ENCODE data around the gene PLXNB3.
"Not testable (repeated sequence)": the region's sequence is repeated elsewhere in the genome, so short reads cannot be mapped to it uniquely, and the experiment has no call there.

Gene PLXNB3

GRCh38 chrX:153804621-153805020 is 40.6 kb downstream of the PLXNB3 start:
- Histone ChIP-seq H3K36me3 (ENCODE audit: insufficient read depth, low read depth, low read length) (no peaks in the 10 kb centered on the region), H3K9me3 (ENCODE audit: insufficient read depth, low read depth, low read length) (no peaks in the 10 kb centered on the region), H3K27me3 (ENCODE audit: insufficient read depth, low read length) (no peaks in the 10 kb centered on the region), H3K4me3 (ENCODE audit: low read length) (no peak overlapping the region), H3K9ac (ENCODE audit: low read depth, low read length) (no peak overlapping the region), H3K4me1 (ENCODE audit: insufficient read depth, low read length) (no peaks in the 10 kb centered on the region), H3K27ac (ENCODE audit: low read length) (no peak overlapping the region)

DNA sequence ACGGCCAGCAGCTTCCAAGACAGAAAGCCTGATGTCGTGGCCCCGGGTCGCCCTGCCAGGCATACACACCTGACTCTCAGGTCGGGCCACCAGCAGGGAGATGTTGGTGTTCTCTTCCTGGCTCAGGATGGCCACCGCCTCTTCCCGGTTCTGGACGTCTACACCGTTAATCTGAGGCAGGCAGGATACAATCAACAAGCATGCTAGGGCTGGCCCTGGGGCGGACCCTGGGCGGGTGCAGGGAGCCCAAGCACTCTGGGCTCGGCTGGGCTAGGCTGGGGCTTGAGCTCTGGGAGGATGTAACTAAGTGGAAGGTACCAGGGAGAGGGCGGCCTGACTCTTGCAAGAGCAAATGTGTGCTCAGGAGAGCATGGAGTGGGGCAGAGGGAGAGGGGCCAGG is 41.4 kb downstream of the PLXNB3 start:
- Histone ChIP-seq H3K9me3 (ENCODE audit: insufficient read depth, low read depth, low read length) (no peaks in the 10 kb centered on the region), H3K4me3 (ENCODE audit: low read length) (no peak overlapping the region), H3K4me1 (ENCODE audit: insufficient read depth, low read length) (no peaks in the 10 kb centered on the region), H3K27ac (ENCODE audit: low read length) (no peak overlapping the region), H3K9ac (ENCODE audit: low read depth, low read length) (no peak overlapping the region), H3K27me3 (ENCODE audit: insufficient read depth, low read length) (no peaks in the 10 kb centered on the region), H3K36me3 (ENCODE audit: insufficient read depth, low read depth, low read length) (no peaks in the 10 kb centered on the region)

DNA sequence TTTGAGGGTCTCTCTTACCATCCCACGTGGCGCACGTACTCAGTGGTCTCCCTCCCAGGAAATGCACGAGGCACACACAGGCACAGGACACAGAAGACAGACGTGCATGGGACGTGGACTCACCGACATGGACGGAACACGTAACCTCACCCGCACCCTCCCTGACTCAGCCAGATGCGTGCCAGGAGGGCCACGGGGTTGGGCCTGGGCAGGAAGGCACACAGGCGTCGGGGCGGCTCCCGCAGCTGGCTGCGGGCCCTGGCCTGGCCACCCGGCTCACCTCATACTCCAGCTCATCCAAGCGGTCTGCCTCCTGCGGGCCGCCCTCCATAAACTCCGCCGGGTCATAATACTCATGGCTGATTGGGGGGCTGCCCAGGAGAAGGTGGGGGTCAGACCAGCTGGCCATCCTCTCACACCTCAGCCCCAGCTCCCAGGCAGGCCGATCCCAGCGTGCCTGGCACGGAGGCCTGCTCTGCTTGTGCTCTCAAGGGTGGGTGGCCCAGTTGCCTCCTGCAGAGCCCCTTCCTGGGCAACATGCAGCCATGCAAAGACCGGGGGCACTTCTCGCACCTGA is 43.0 kb downstream of the PLXNB3 start:
- no peaks in the 10 kb centered on the region for H3K9me3 ChIP-seq (ENCODE audit: insufficient read depth, low read depth, low read length)
- no peaks in the 10 kb centered on the region for H3K27me3 ChIP-seq (ENCODE audit: insufficient read depth, low read length)
- no peak overlapping the region for H3K4me3 ChIP-seq (ENCODE audit: low read length)
- H3K9ac ChIP-seq (ENCODE audit: low read depth, low read length), result no peak overlapping the region
- H3K27ac ChIP-seq (ENCODE audit: low read length), result no peak overlapping the region
- H3K4me1 ChIP-seq (ENCODE audit: insufficient read depth, low read length), result no peaks in the 10 kb centered on the region
- no peaks in the 10 kb centered on the region for H3K36me3 ChIP-seq (ENCODE audit: insufficient read depth, low read depth, low read length)

GRCh38 chrX:153807976-153808375 is 43.9 kb downstream of the PLXNB3 start:
- Histone ChIP-seq H3K9me3 (ENCODE audit: insufficient read depth, low read depth, low read length) (no peaks in the 10 kb centered on the region), H3K36me3 (ENCODE audit: insufficient read depth, low read depth, low read length) (no peaks in the 10 kb centered on the region), H3K4me1 (ENCODE audit: insufficient read depth, low read length) (peaks cover 3% of the 10 kb centered on the region; the same call in 1 of the 2 replicates), H3K4me3 (ENCODE audit: low read length) (no peak overlapping the region), H3K9ac (ENCODE audit: low read depth, low read length) (no peak overlapping the region), H3K27ac (ENCODE audit: low read length) (no peak overlapping the region), H3K27me3 (ENCODE audit: insufficient read depth, low read length) (no peaks in the 10 kb centered on the region)

DNA sequence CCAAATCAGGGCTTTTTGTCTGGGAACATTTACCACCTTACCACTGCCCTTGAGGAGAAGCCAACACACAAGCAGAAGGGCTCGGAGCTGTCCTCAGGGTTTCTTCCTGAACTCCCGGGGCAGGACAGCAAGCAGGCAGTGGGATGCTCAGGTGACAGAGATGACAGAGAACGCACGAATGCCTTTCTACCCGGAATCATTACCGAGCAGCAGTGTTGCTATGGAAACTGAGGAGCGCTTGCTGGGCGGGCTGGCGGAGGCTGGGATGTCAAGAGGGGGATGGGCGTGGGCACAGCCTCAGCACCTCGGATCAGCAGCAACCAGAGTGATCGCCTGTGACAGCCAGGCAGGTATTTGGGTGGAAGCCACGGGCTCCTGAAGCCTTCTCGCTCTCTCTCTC is 48.2 kb downstream of the PLXNB3 start:
- H3K9me3 ChIP-seq (ENCODE audit: insufficient read depth, low read depth, low read length), result no peaks in the 10 kb centered on the region
- H3K4me3 ChIP-seq (ENCODE audit: low read length), result no peak overlapping the region
- H3K36me3 ChIP-seq (ENCODE audit: insufficient read depth, low read depth, low read length), result no peaks in the 10 kb centered on the region
- H3K27ac ChIP-seq (ENCODE audit: low read length), result no peak overlapping the region
- peaks cover 13% of the 10 kb centered on the region; the same call in 1 of the 2 replicates for H3K4me1 ChIP-seq (ENCODE audit: insufficient read depth, low read length)
- no peaks in the 10 kb centered on the region for H3K27me3 ChIP-seq (ENCODE audit: insufficient read depth, low read length)
- no peak overlapping the region for H3K9ac ChIP-seq (ENCODE audit: low read depth, low read length)

- Histone ChIP-seq H3K9me3 (ENCODE audit: insufficient read depth, low read depth, low read length) (no peaks in the 10 kb centered on the region), H3K27me3 (ENCODE audit: insufficient read depth, low read length) (no peaks in the 10 kb centered on the region), H3K9ac (ENCODE audit: low read depth, low read length) (no peak overlapping the region), H3K36me3 (ENCODE audit: insufficient read depth, low read depth, low read length) (no peaks in the 10 kb centered on the region), H3K4me1 (ENCODE audit: insufficient read depth, low read length) (peaks cover 13% of the 10 kb centered on the region; the same call in 1 of the 2 replicates), H3K27ac (ENCODE audit: low read length) (no peak overlapping the region), H3K4me3 (ENCODE audit: low read length) (no peak overlapping the region)
These were observed 49.1 kb downstream of the PLXNB3 start for GRCh38 chrX:153813161-153813560.

GRCh38 chrX:153814591-153815315 is 50.7 kb downstream of the PLXNB3 start:
- Histone ChIP-seq H3K4me1 (ENCODE audit: insufficient read depth, low read length) (peaks cover 16% of the 10 kb centered on the region; the same call in 1 of the 2 replicates), H3K36me3 (ENCODE audit: insufficient read depth, low read depth, low read length) (no peaks in the 10 kb centered on the region), H3K27ac (ENCODE audit: low read length) (no peak overlapping the region), H3K9ac (ENCODE audit: low read depth, low read length) (no peak overlapping the region), H3K9me3 (ENCODE audit: insufficient read depth, low read depth, low read length) (no peaks in the 10 kb centered on the region), H3K27me3 (ENCODE audit: insufficient read depth, low read length) (no peaks in the 10 kb centered on the region), H3K4me3 (ENCODE audit: low read length) (no peak overlapping the region)

DNA sequence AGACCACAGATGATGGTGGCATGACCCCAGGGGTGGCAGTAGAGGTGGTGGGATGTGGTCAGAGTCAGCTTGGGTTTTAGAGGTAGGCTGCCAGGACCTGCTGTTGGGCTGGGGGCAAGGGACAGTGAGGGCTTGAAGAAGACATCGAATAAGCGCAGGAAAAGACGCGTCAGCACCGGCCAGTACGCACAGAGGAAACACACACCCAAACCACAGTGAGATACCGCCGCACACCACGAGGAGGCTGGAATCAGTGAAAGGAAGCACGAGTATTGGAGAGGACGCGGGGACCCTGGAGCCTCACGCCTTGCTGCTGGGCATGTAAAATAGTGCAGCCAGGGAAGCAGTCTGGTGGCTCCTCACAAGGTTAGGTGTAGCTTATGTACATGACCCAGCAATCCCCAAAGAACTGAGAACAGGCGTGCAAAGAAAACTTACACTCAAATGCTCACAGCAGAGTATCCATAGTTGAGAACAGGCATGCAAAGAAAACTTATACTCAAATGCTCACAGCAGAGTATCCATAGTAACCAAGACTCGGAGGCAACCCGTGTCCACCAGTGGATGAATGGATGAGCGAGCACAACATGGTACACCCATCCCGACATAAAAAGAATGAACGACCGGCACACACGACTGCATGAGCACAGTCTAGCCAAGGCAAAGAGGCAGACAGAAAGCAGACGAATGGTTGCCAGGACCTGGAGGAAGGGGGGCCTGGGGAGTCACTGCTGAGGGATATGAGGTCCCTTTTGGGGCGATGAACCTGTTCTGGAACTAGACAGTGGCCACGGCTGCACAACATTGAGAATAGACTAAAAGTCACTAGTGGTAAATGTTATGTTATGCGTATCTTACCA is 53.0 kb downstream of the PLXNB3 start:
- Histone ChIP-seq H3K4me3 (ENCODE audit: low read length) (no peak overlapping the region), H3K4me1 (ENCODE audit: insufficient read depth, low read length) (peaks cover 21% of the 10 kb centered on the region; the same call in 1 of the 2 replicates), H3K36me3 (ENCODE audit: insufficient read depth, low read depth, low read length) (no peaks in the 10 kb centered on the region), H3K27me3 (ENCODE audit: insufficient read depth, low read length) (no peaks in the 10 kb centered on the region), H3K27ac (ENCODE audit: low read length) (no peak overlapping the region), H3K9ac (ENCODE audit: low read depth, low read length) (no peak overlapping the region), H3K9me3 (ENCODE audit: insufficient read depth, low read depth, low read length) (no peaks in the 10 kb centered on the region)

- H3K4me3 ChIP-seq (ENCODE audit: low read length); H3K9ac ChIP-seq (ENCODE audit: low read depth, low read length); H3K9me3 ChIP-seq (ENCODE audit: insufficient read depth, low read depth, low read length); H3K27me3 ChIP-seq (ENCODE audit: insufficient read depth, low read length); H3K27ac ChIP-seq (ENCODE audit: low read length); H3K36me3 ChIP-seq (ENCODE audit: insufficient read depth, low read depth, low read length): not testable (repeated sequence)
- peaks cover 22% of the 10 kb centered on the region for H3K4me1 ChIP-seq (ENCODE audit: insufficient read depth, low read length)
These were observed 54.0 kb downstream of the PLXNB3 start for GRCh38 chrX:153818064-153818463.

GRCh38 chrX:153818571-153819383 is 54.7 kb downstream of the PLXNB3 start:
- peak overlapping the region; percentile 57; the same call in 1 of the 2 replicates for H3K4me3 ChIP-seq (ENCODE audit: low read length)
- no peaks in the 10 kb centered on the region for H3K36me3 ChIP-seq (ENCODE audit: insufficient read depth, low read depth, low read length)
- H3K4me1 ChIP-seq (ENCODE audit: insufficient read depth, low read length), result peaks cover 17% of the 10 kb centered on the region
- no peaks in the 10 kb centered on the region for H3K9me3 ChIP-seq (ENCODE audit: insufficient read depth, low read depth, low read length)
- peak overlapping the region; percentile 68; the same call in 1 of the 2 replicates for H3K9ac ChIP-seq (ENCODE audit: low read depth, low read length)
- no peaks in the 10 kb centered on the region for H3K27me3 ChIP-seq (ENCODE audit: insufficient read depth, low read length)
- no peak overlapping the region for H3K27ac ChIP-seq (ENCODE audit: low read length)

DNA sequence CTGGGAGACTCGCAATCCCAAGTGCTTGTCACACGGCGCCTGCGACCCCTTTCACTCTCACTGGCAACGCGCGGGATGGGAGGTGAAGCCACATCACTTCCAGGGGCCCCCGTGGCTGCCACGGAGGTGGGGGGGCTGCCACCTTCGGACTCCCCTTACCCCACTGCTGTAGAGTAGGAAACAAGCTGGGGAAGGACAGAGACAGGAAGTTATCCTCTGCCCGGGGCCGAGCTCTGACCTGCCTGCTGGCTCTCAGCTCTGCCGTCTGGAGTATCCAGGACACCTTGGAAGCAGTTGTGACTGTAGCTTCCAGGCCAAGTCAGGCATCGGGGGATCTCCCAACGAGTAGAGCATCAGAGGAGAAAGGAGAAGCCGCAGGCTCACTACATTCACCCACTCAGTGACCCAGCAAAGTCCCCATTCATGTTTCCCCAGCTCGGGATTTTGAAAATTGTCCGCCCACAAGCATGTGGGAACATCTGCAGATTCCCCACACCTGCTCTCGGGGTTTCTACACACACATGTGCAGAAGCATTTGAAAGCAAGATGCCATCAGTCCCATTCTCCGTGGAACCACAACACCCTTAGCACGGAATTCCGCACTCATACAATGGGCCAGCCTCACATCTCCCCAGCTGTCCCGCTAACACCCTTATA is 55.5 kb downstream of the PLXNB3 start:
- peak overlapping the region; percentile 57 for H3K4me3 ChIP-seq (ENCODE audit: low read length)
- H3K27ac ChIP-seq (ENCODE audit: low read length), result no peak overlapping the region
- no peaks in the 10 kb centered on the region for H3K27me3 ChIP-seq (ENCODE audit: insufficient read depth, low read length)

More for the DNA sequence above, 55.5 kb downstream of the PLXNB3 start:
- Histone ChIP-seq H3K4me1 (ENCODE audit: insufficient read depth, low read length) (peaks cover 17% of the 10 kb centered on the region), H3K36me3 (ENCODE audit: insufficient read depth, low read depth, low read length) (no peaks in the 10 kb centered on the region), H3K9ac (ENCODE audit: low read depth, low read length) (peak overlapping the region; percentile 68; the same call in 1 of the 2 replicates), H3K9me3 (ENCODE audit: insufficient read depth, low read depth, low read length) (no peaks in the 10 kb centered on the region)
